OCI-LY3 (cell line): ENCODE results near the gene MYO1E.

Source experiments
- EZH2phosphoT487 ChIP-seq: fragments of 200-600 bp; shearing (Covaris generic); IDR thresholded peaks from 2 replicates; pipeline ENCODE4 v1.6.1; 2018; ENCODE audit warnings: antibody characterized with exemption, mixed run types, low read depth
- TF ChIP-seq, protein P1 (sequence below): fragments of 200-600, 300-600 bp; sonication (generic); IDR thresholded peaks from 2 replicates; pipeline ENCODE4 v1.5.1; 2014; ENCODE audit warnings: antibody characterized with exemption, low read length, low read depth

GRCh38 chr15:59177317-59177660, 195.4 kb downstream of the MYO1E start:
- TF ChIP-seq, protein P1, sequence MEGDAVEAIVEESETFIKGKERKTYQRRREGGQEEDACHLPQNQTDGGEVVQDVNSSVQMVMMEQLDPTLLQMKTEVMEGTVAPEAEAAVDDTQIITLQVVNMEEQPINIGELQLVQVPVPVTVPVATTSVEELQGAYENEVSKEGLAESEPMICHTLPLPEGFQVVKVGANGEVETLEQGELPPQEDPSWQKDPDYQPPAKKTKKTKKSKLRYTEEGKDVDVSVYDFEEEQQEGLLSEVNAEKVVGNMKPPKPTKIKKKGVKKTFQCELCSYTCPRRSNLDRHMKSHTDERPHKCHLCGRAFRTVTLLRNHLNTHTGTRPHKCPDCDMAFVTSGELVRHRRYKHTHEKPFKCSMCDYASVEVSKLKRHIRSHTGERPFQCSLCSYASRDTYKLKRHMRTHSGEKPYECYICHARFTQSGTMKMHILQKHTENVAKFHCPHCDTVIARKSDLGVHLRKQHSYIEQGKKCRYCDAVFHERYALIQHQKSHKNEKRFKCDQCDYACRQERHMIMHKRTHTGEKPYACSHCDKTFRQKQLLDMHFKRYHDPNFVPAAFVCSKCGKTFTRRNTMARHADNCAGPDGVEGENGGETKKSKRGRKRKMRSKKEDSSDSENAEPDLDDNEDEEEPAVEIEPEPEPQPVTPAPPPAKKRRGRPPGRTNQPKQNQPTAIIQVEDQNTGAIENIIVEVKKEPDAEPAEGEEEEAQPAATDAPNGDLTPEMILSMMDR = no peak
- TF ChIP-seq EZH2phosphoT487 = no peak
